GM18907 (cell line): ENCODE measurements around the gene PPAT.
"Not testable (repeated sequence)": the region's sequence is repeated elsewhere in the genome, so short reads cannot be mapped to it uniquely, and the experiment has no call there.

ENCODE experiments used
- ATAC-seq: cut with Tn5 transposase; IDR thresholded peaks from one replicate; pipeline ENCODE4 v1.9.1; 2021; ENCODE audit warnings: mild to moderate bottlenecking, moderate library complexity; ENCODE audit not compliant: unreplicated experiment

PPAT gene

DNA sequence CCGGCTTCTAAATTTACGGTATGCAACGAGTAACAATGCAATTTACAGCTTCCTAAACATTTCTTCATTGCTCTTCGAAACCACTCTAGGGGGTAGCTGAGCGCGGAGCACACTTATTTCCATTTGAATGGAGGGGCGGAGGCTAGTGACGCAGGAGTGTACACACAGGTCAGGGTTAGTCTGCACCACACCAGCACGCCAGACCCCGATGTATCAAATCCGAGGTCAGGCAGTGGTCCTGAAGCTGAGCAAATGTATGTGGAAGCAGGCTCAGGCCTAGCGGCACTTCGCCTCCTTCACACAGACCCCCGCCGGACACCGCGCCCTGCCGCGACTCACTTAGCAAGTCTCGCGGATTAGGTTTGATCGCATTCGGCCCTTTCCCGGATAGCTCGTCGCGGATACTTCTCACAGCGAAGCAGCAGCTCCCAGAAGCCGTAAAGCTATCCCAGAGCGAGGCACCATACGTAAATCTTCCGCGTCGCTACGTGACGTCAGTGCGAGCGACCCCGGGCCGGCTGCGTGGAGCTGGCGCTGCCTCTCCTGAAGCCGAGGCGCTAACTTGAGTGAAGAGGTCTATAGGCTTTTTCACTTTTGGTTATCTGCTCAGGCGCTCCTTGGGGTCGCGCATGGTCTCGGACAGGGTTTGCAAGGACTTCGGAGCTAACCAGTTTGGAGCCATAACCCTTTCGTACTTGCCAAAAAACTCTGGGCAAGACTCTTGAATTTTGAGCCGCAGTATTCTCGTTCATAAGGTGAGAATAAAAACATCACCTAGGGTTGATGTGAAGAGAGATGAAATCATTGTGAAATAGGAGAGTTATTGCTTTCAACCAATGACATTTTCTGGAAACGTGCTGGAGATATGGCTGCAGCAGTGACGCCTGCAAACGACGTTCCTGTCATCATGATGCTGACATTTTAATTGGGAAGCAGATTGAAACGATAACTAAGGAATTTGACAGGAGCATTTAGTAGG is 48.1 kb downstream of the PPAT start, which contains the start of gene AASDH:
TSS of gene AASDH (minus strand) at position 469 of the 979 bp plus-strand sequence. CDS start 3,192 bp downstream, outside the sequence.
- ATAC-seq, result peak; percentile 95

GRCh38 chr4:56386091-56386490 is 49.3 kb downstream of the PPAT start:
- ATAC-seq, result no peak

DNA sequence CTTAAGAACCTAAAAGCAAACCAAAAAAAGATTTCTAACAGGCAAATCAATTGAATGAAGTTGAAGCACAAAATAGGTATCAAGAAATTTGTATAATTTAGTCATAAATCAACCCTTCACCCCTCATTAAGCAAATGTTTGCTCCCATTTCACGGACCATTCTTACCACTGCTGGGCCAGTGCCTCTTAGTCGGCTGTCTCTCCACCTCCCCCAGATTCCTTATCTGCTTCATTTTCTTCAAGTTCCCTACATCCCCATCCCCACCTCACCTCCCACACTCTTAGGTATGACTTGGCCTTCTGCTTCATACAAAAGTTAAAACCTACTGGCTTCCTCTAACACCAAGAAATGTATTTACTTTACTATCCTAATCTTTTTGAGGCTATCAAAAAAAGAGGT is 60.0 kb downstream of the PPAT start:
- ATAC-seq, result no peak

DNA sequence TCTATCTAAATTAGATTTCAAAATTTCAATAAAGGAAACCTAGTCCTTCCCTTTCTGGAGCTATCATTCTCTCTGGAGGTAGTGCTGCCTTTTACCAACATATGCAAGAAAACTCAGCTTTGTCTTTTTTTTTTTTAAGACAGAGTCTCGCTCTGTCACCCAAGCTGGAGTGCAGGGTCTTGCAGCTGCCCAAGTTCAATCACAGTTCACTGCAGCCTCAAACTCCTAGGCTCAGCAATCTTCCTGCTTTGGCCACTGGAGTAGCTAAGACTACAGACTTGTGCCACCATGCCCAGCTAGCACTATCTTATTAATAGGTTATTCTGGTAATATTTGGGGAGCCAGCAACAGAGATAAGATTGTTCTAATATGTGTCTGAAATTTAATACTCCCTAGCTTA is 60.5 kb downstream of the PPAT start:
- no peak for ATAC-seq

GRCh38 chr4:56372774-56373173 is 62.6 kb downstream of the PPAT start:
- ATAC-seq, result no peak

DNA sequence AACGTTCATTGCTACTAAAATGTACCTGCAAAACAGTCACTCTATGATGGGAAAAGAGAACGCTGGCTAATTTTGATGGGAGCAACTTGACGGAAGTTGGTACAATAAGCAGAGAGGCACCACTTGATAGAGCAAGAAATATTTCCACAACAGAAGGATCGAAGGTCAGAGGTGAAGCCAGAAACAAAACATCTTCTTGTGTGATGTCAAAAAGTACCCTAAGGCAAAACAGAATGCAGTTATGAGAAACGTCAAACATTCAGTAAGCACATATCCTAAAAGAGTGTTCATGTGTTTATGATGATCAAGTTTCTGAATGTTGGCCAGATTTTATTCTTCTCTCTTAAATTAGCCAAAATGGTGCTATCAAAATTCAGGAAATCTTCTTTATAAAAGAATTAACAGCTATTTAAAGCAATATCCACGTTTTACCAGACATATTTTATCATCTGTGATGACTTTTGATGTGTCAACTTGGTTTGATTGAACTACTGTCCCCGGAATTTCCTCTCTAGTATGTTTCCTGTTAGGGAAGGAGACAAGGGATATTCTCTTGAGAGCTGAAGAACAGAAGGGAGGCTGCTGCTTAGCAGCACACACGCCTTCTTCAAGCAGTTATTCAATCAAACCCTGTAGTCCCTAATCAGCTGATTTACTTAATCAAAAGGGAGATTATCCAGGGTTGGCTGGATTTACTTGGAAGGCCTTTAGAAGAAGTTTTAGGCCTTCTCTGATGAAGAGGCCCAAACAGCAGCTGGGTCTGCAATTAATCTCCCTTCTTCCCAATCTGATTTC is 63.8 kb downstream of the PPAT start:
- ATAC-seq, result no peak

DNA sequence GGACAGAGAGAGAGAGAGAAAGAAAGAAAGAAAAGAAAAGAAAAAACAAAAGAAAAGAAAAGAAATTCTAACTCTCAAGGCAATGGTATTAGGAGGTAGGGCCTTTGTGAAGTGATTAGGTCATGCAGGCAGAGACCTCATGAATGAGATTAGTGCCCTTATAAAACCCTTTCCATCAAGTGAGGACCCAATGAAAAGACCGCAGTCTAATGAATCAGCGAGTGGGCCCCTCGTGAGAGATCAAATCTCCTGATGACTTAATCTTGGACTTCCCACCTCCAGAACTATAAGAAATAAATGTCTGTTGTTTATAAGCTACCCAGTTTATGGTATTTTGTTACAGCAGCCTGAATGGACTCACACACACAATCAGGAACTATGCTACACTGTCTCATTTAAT is 65.0 kb downstream of the PPAT start:
- ATAC-seq, result no peak

- not testable (repeated sequence) for ATAC-seq
Measured at GRCh38 chr4:56362981-56363380, 72.4 kb downstream of the PPAT start.

DNA sequence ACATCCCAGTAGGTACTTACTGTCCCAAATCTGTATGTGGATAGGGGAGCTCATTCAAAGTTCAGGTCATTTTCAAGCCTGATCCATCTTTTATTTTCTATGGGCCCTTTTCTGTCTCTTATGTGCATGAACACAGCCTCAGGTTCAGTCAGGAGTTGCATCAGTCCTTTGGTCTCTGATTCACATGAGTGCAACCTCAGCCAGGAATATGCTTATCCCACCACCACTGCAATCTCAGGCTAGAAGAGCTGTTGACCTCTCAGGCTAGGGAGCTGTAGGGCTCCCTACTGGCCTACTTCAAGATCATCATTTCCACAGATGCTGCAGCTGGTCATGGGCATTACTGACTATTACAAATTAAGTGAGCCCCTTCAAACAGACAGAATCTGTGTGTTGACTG is 75.3 kb downstream of the PPAT start:
- no peak for ATAC-seq

- ATAC-seq, result no peak
Measured at GRCh38 chr4:56356650-56357049, 78.8 kb downstream of the PPAT start.

GRCh38 chr4:56348576-56348975 is 86.8 kb downstream of the PPAT start:
- no peak for ATAC-seq

DNA sequence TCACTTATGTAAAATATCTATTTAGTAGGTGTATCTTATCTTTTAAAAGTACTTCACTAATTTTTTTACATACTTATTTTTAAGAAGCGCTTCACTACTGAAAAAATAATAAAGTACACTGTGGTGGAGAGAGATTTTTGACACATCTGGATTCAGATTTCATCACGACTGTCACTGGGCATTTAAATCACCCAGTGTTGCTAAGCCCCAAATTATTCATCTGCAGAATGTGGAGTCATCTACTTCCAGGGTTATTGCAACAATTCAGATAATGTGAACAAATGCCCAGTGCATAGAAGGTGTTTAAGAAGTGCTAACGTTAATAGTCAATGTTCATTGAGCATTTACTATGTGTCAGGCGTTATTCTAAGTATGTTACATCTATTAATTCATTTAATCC is 90.0 kb downstream of the PPAT start:
- ATAC-seq, result no peak
